ENCODE results near the gene RNF213. TPM values are rescaled to one million over a fixed set of nuclear protein-coding genes. Genes with fewer than 3 reads are reported as not detected.

Gene RNF213
- total RNA-seq, 1 experiment from 2014 or later: 44.5 TPM

GRCh38 chr17:80382446-80382845 is 121.8 kb downstream of the RNF213 start:
- POLR2A ChIA-PET: no interaction called here

More at GRCh38 chr17:80382446-80382845, 121.8 kb downstream of the RNF213 start:
- Histone ChIP-seq H3K79me2 (ENCODE audit: insufficient read depth, low read length) (no peaks in the 10 kb centered on the region), H3K9ac (ENCODE audit: low read length) (no peak overlapping the region), H3K4me2 (ENCODE audit: low read length) (no peak overlapping the region), H2AFZ (ENCODE audit: low read depth, low read length, poor library complexity, severe bottlenecking) (no peak overlapping the region), H3K9me2 (ENCODE audit: insufficient read depth) (no peaks in the 10 kb centered on the region), H3K4me1 (ENCODE audit: control insufficient read depth in 1 of 2, insufficient read depth in 2 of 2, low read length in 2 of 2) (no peaks in the 10 kb centered on the region), H3K27me3 (ENCODE audit: insufficient read depth, low read length) (no peaks in the 10 kb centered on the region), H4K20me1 (ENCODE audit: insufficient read depth) (no peaks in the 10 kb centered on the region), H3K36me3 (ENCODE audit: control insufficient read depth in 1 of 2, insufficient read depth in 2 of 2, low read length in 2 of 2) (peaks cover 0 to 16% of the 10 kb centered on the region in 2 experiments; a peak in 2 of 4 replicates), H3K27ac (ENCODE audit: low read depth, low read length) (no peak overlapping the region), H3K9me3 (ENCODE audit: control insufficient read depth in 1 of 2, insufficient read depth in 1 of 2, low read depth in 1 of 2, low read length in 2 of 2) (no peaks in the 10 kb centered on the region), H3K4me3 (replicated peaks in 1 of 2; ENCODE audit: low read depth in 1 of 2, low read length in 2 of 2) (no peak overlapping the region)
- intact Hi-C loops (cut with micrococcal nuclease): no loop called here
- RAD21 ChIA-PET (ENCODE audit: low non-redundant PET in 1 of 2, low total read pairs in 2 of 2, uncharacterized antibody in 2 of 2, unreplicated experiment in 2 of 2): no interaction called here
- BruUV-seq (replicated peaks): no TSS peak
- CTCF ChIA-PET: interaction anchor here (0.7 kb wide), 1 partner anchor 517 kb away, joined by 3 read pairs; no protein-coding TSS in a partner anchor
- TF ChIP-seq CTCF (IDR thresholded peaks at IDR 0.05 in 2 of 3, conservative IDR thresholded peaks at IDR 0.05 in 1 of 3; ENCODE audit: borderline replicate concordance in 1 of 3, insufficient read depth in 1 of 3, low read depth in 2 of 3, low read length in 2 of 3) (no peak), TCF7L2 (IDR thresholded peaks at IDR 0.05; ENCODE audit: borderline replicate concordance, extremely low read depth, insufficient read depth, insufficient read length) (no peak), RAD21 (IDR thresholded peaks at IDR 0.05; ENCODE audit: low read depth) (no peak), MAX (IDR thresholded peaks at IDR 0.05) (no peak), JUND (IDR thresholded peaks at IDR 0.05) (no peak), ELF1 (IDR thresholded peaks at IDR 0.05; ENCODE audit: borderline replicate concordance, low read depth) (no peak), EZH2 (IDR thresholded peaks at IDR 0.05) (no peak), SRF (IDR thresholded peaks at IDR 0.05; ENCODE audit: low read depth) (no peak), ATF3 (IDR thresholded peaks at IDR 0.05) (no peak), POLR2A (IDR thresholded peaks at IDR 0.05; ENCODE audit: borderline replicate concordance, extremely low read depth, insufficient read depth, insufficient read length) (no peak), CBX3 (IDR thresholded peaks at IDR 0.05; ENCODE audit: low read depth) (no peak), YY1 (IDR thresholded peaks at IDR 0.05; ENCODE audit: extremely low read depth, insufficient replicate concordance, low read depth, low read length) (no peak), FOSL1 (IDR thresholded peaks at IDR 0.05; ENCODE audit: low read depth) (no peak), POLR2AphosphoS5 (IDR thresholded peaks at IDR 0.05; ENCODE audit: low read depth, low read length) (no peak), REST (IDR thresholded peaks at IDR 0.05; ENCODE audit: low read depth) (no peak), SIN3A (IDR thresholded peaks at IDR 0.05; ENCODE audit: low read depth) (no peak), SP1 (IDR thresholded peaks at IDR 0.05; ENCODE audit: low read depth) (no peak), ZNF274 (IDR thresholded peaks at IDR 0.05; ENCODE audit: low read depth, low read length) (no peak), EZH2phosphoT487 (IDR thresholded peaks at IDR 0.05; ENCODE audit: borderline replicate concordance) (no peak)
- DNase-seq (ENCODE audit: low read depth, low spot score) (no peak), ATAC-seq (no peak)
